Chondrocyte (in vitro differentiated cells): Measurements from ENCODE around the gene AIRE. TPM values are rescaled to one million over a fixed set of nuclear protein-coding genes. Genes with fewer than 3 reads are reported as not detected.

Experiments used
- DNase-seq: peaks from one replicate; pipeline ENCODE4 v3.0.0; 2021; ENCODE audit warnings: mixed read lengths, low spot score
- H3K27ac Mint-ChIP-seq: one replicate; pipeline ENCODE4 v1.8.0; 2021; ENCODE audit warnings: mild to moderate bottlenecking, moderate library complexity, mixed read lengths; ENCODE audit not compliant: unreplicated experiment
- H3K27me3 Mint-ChIP-seq: 2 replicates; pipeline ENCODE4 v1.8.0; 2021; ENCODE audit warnings: low read depth, mixed read lengths
- H3K36me3 Mint-ChIP-seq: 2 replicates; pipeline ENCODE4 v1.8.0; 2021; ENCODE audit warnings: low read depth, mixed read lengths
- H3K4me1 Mint-ChIP-seq: 2 replicates; pipeline ENCODE4 v1.8.0; 2021; ENCODE audit warnings: low read depth, mild to moderate bottlenecking, mixed read lengths
- H3K4me3 Mint-ChIP-seq: one replicate; pipeline ENCODE4 v1.8.0; 2021; ENCODE audit warnings: mild to moderate bottlenecking, moderate library complexity, mixed read lengths; ENCODE audit not compliant: unreplicated experiment
- H3K9me3 Mint-ChIP-seq: 2 replicates; pipeline ENCODE4 v1.8.0; 2021; ENCODE audit warnings: low read depth, mixed read lengths
- total RNA-seq: library from RNA; stranded (reverse); gene quantifications from 3 replicates; pipeline ENCODE4 v1.2.1, GENCODE V29; 2021
- TF ChIP-seq, protein P1 (sequence below): fragments of 200-600 bp; sonication (generic); IDR thresholded peaks from 2 replicates; pipeline ENCODE4 v1.5.0; 2021; ENCODE audit warnings: antibody characterized with exemption, mild to moderate bottlenecking, moderate library complexity

Gene AIRE
- total RNA-seq, 1 donor from 2014 or later = not detected

DNA sequence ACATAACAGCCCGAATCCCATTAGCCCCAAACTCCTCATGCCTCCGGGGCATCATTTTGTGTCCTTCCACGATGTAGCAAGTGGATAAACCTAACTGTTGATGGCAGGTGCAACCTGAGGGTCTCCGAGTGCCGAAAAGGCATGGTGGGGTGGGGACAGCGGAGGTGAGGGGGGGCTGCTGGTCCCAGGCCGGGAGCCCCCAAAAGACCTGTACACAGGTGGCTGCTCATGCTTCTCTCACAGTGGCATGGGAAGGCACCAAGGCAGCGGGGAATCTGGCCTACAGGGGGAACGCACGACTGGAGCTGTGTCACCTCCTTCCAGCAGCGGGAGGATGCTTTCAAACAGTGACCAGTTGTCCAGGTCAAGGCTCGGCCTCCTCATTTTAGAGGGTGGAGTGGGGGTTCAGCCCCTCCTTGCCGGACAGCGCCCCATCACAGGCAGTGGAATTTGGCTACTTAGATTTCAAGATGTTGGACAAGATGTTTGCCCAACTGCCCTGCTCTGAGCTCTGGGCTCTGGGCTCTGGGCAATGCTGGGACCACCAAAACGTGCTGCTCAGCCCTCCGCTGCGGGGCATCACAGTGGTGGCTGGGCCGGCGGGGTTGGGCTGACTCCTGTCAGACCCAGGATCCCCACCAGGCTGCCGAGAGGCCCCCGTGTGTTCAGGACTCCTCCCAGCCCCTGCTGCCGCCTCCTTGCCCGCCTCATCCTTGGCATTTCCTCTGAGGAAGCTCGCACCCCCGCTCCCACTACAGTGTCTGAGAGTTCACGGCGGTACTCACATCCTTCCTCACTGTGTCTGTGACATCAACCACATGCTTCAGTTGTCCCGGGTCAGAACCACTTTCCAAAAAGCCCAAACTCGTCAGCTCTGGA is 31.6 kb upstream of the AIRE start:
- peaks cover under 1% of the 10 kb centered on the region for H3K27me3 Mint-ChIP-seq
- DNase-seq = peak; percentile 90
- no peaks in the 10 kb centered on the region for H3K36me3 Mint-ChIP-seq
- peaks cover 3% of the 10 kb centered on the region for H3K4me1 Mint-ChIP-seq
- no peaks in the 10 kb centered on the region for H3K9me3 Mint-ChIP-seq
- H3K4me3 Mint-ChIP-seq = no peak overlapping the region
- TF ChIP-seq, protein P1, sequence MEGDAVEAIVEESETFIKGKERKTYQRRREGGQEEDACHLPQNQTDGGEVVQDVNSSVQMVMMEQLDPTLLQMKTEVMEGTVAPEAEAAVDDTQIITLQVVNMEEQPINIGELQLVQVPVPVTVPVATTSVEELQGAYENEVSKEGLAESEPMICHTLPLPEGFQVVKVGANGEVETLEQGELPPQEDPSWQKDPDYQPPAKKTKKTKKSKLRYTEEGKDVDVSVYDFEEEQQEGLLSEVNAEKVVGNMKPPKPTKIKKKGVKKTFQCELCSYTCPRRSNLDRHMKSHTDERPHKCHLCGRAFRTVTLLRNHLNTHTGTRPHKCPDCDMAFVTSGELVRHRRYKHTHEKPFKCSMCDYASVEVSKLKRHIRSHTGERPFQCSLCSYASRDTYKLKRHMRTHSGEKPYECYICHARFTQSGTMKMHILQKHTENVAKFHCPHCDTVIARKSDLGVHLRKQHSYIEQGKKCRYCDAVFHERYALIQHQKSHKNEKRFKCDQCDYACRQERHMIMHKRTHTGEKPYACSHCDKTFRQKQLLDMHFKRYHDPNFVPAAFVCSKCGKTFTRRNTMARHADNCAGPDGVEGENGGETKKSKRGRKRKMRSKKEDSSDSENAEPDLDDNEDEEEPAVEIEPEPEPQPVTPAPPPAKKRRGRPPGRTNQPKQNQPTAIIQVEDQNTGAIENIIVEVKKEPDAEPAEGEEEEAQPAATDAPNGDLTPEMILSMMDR = no peak
- no peak overlapping the region for H3K27ac Mint-ChIP-seq

DNA sequence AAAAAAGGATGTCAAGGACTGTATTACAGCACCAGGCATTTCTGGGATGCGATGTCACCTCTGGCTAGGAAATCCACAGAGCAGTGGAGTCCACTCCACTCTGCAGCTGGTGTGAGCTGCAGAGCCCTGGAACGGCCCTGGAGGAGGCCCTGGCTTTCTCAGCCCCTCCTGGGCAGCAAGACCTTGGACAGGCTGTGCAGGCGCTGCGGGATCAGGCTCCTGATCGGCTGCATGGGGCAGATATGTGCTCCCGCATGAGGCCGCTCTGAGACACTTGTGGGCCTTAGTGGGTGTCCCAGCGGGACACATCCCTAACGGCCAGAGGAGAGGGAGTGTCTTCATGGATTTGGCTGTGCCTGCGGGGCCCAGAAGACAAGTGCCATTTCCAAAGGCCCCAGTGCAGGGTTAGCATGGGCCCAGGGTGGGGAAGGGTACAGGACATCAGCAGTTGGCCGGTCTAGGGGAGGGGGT is 30.1 kb upstream of the AIRE start:
- Mint-ChIP-seq H3K4me3 (no peak overlapping the region), H3K4me1 (peaks cover 3% of the 10 kb centered on the region), H3K9me3 (peaks cover 9% of the 10 kb centered on the region), H3K36me3 (peaks cover 2% of the 10 kb centered on the region), H3K27ac (no peak overlapping the region), H3K27me3 (peaks cover 7% of the 10 kb centered on the region)
- TF ChIP-seq, protein P1 = no peak
- DNase-seq = peak; percentile 57

DNA sequence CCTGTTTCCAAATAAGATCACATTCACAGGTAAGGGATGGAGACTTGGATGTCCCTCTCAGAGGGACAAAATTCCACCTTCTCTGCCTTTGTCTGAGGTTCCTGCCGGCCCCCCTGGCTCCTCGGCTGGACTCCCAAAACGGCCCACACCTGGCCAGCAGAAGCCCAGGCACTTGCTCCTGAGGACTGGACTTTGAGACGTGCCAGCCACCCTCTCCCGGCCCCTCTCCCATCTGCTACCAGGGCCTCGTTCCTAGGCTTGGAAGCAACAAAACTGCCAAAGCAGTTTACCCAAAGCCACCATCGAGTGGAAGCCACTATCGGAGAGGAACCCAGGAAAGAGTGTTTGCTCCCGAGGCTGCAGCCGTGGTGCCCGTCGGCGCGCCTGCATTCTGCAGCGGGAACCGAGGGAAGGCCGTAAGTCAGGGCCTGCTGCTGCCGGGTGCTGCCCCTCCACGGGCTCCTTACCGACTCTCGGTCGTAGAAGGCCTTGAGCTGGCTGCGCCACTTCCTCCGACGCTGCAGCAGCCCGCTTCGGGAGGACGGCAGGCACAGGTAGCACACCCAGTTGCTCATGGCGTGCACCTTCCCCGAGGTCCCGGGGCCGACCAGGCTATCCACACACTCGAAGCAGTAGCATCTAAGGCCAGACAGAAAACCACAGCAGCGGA is 27.5 kb upstream of the AIRE start:
- peaks cover 8% of the 10 kb centered on the region for H3K27me3 Mint-ChIP-seq
- peaks cover 2% of the 10 kb centered on the region for H3K36me3 Mint-ChIP-seq
- peaks cover 3% of the 10 kb centered on the region for H3K4me1 Mint-ChIP-seq
- DNase-seq = peak; percentile 88
- H3K4me3 Mint-ChIP-seq = no peak overlapping the region
- no peak overlapping the region for H3K27ac Mint-ChIP-seq
- TF ChIP-seq, protein P1 = no peak
- H3K9me3 Mint-ChIP-seq = peaks cover 9% of the 10 kb centered on the region

DNA sequence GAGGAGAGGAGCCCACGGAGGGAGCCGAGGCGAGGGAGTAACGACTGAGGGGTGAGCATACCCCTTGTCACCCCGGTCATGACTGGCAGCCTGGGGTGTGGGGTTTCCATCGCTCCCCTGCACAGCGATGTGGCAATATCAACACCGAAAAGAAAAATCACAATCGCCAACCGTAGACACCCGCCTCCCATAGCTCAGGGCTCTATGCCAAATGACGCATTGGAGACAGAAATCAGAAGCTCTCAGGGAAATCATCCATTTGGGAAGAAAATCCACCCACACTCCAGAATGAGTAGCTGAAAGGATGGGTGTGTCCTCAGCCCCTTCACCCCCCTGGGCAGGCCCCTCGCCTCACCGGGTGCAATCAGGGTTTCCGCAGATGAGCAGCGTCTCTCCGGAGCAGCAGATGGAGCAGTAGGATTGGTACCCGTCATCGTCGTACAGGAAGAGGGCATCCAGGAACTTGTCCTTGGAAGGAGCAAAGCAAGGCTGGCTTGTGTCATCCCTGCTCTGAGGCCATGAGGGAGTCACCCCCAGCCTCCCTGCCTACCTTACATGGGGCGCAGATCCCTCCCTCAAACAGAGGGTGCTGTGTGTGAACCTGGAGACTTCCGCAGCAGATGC is 26.5 kb upstream of the AIRE start:
- Mint-ChIP-seq H3K4me1 (peaks cover 6% of the 10 kb centered on the region), H3K27me3 (peaks cover 10% of the 10 kb centered on the region)

More for the DNA sequence above, 26.5 kb upstream of the AIRE start:
- peaks cover 9% of the 10 kb centered on the region for H3K9me3 Mint-ChIP-seq
- H3K36me3 Mint-ChIP-seq = peaks cover 2% of the 10 kb centered on the region
- H3K4me3 Mint-ChIP-seq = no peak overlapping the region
- no peak overlapping the region for H3K27ac Mint-ChIP-seq
- peak; percentile 57 for DNase-seq
- TF ChIP-seq, protein P1 = no peak
